ENCODE results near the gene CNPY2.

DNA sequence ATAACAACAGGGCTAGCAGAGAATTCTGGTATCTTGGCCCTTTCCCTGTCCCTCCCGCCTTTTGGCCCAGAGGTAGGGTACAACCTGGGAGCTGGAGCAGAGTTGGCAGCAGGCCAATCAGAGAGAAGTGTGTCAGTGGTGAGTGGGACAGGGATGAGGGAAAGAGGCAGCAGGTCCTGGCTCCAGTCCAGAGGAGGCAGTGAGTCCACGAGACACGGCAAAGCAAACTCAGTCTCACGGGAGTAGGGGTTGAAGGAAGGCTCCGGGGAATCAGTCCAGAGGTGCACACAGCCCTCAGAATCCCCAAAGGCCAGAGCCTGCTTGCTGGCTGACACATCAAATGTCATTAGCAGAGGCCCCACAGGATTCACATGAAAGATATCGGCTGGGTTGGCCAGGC lies 10.7 kb upstream of the CNPY2 start:
- TF ChIP-seq, protein P1, sequence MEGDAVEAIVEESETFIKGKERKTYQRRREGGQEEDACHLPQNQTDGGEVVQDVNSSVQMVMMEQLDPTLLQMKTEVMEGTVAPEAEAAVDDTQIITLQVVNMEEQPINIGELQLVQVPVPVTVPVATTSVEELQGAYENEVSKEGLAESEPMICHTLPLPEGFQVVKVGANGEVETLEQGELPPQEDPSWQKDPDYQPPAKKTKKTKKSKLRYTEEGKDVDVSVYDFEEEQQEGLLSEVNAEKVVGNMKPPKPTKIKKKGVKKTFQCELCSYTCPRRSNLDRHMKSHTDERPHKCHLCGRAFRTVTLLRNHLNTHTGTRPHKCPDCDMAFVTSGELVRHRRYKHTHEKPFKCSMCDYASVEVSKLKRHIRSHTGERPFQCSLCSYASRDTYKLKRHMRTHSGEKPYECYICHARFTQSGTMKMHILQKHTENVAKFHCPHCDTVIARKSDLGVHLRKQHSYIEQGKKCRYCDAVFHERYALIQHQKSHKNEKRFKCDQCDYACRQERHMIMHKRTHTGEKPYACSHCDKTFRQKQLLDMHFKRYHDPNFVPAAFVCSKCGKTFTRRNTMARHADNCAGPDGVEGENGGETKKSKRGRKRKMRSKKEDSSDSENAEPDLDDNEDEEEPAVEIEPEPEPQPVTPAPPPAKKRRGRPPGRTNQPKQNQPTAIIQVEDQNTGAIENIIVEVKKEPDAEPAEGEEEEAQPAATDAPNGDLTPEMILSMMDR (IDR thresholded peaks at IDR 0.05; ENCODE audit: borderline replicate concordance, extremely low read depth, low read length, poor library complexity, severe bottlenecking), result no peak
- TF ChIP-seq EZH2 (IDR thresholded peaks at IDR 0.05; ENCODE audit: borderline replicate concordance, low read depth, low read length, severe bottlenecking), result no peak

Measured in DND-41 (cell line).